Ectodermal cell (in vitro differentiated cells): Measurements from ENCODE around the gene SNORC.
"Not testable (repeated sequence)": the region's sequence is repeated elsewhere in the genome, so short reads cannot be mapped to it uniquely, and the experiment has no call there.

Experiments
- H3K27ac ChIP-seq: 2 replicates; pipeline ENCODE4 v1.7.0; 2013; ENCODE audit warnings: mild to moderate bottlenecking, low read depth, low read length; ENCODE audit not compliant: insufficient read depth, poor library complexity, severe bottlenecking
- H3K27me3 ChIP-seq: 2 replicates; pipeline ENCODE4 v1.7.0; 2013; ENCODE audit warnings: mild to moderate bottlenecking, low read length; ENCODE audit not compliant: insufficient read depth, control insufficient read depth, poor library complexity, severe bottlenecking
- H3K36me3 ChIP-seq: one replicate; pipeline ENCODE4 v1.7.0; 2013; ENCODE audit warnings: low read length; ENCODE audit not compliant: control insufficient read depth, insufficient read depth
- H3K4me1 ChIP-seq: one replicate; pipeline ENCODE4 v1.7.0; 2013; ENCODE audit warnings: low read length; ENCODE audit not compliant: control insufficient read depth, insufficient read depth
- H3K4me3 ChIP-seq: 2 replicates; pipeline ENCODE4 v1.7.0; 2013; ENCODE audit warnings: low read depth, low read length, control low read depth; ENCODE audit not compliant: insufficient read depth
- H3K9me3 ChIP-seq: 2 replicates; pipeline ENCODE4 v1.7.0; 2013; ENCODE audit warnings: mild to moderate bottlenecking, low read length, moderate library complexity; ENCODE audit not compliant: control insufficient read depth
- WGBS, 2 experiments: methylation state at CpG; one replicate each; pipeline ENCODE4 v1.1.7; 2013; ENCODE audit warnings: missing lambda C conversion rate in 2 of 2; 5-methylcytosine and 5-hydroxymethylcytosine counted together

SNORC gene

DNA sequence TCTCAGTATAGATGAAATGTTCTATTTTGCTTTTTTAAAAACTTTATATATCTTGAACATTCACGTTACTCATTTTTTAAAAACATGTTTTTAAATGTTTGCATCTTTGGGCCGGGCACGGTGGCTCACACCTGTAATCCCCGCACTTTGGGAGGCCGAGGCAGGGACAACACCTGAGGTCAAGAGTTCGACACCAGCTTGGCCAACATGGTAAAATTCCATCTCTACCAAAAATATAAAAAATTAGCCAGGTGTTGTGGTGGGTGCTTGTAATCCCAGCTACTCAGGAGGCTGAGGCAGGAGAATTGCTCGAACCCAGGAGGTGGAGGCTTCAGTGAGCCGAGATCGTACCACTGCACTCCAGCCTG, 37.6 kb downstream of the SNORC start:
- H3K4me1 ChIP-seq, H3K27ac ChIP-seq, H3K36me3 ChIP-seq, H3K9me3 ChIP-seq, H3K27me3 ChIP-seq, H3K4me3 ChIP-seq: not testable (repeated sequence)
- 94 to 95% methylated on average over 8 to 9 of the region's 9 CpGs for WGBS, 2 experiments

DNA sequence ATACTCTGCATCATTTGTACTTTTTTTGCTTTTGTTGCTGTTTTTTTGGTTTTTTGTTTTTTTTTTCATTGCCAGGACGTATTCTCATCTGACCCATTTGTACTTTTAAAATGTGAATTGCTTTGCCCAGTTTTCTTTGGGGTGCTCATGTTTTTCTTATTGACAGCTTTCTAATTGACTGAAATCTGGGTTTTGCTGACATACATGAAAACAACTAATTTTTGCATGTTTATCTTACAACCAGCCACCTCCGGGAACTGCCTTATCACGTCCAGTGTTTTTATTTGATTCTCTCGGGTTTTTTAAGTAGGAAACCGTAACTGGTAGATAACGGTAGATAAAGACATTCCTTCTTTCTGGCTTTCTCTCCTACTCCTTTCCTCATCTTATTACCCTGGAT, 38.6 kb downstream of the SNORC start:
- Histone ChIP-seq H3K4me3 (no peak overlapping the region), H3K27me3 (no peaks in the 10 kb centered on the region), H3K36me3 (no peaks in the 10 kb centered on the region), H3K27ac (no peak overlapping the region), H3K9me3 (no peaks in the 10 kb centered on the region), H3K4me1 (no peaks in the 10 kb centered on the region)
- 96% methylated on average over 6 of the region's 6 CpGs for WGBS, 2 experiments

DNA sequence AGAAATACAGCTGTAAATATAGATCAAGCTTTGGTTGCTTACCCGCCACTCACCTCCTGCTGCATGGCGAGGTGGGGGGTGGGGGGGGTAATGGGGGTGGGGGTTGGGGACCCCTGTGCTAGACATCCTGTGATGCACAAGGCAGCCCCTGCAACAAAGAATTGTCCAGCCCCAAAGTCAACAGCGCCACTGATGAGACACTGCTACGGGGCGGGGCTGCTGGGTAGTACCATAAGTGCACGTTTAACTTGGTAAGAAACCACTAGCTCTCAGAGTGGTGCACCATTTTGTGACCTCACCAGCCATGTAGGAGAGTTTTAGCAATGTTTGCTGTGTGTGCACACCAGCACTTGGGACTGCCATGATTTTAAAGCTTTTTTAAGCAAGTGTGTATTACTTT, 40.3 kb downstream of the SNORC start:
- WGBS, 2 experiments: 94 to 96% methylated on average over 4 of the region's 6 CpGs
- no peaks in the 10 kb centered on the region for H3K4me1 ChIP-seq
- no peaks in the 10 kb centered on the region for H3K36me3 ChIP-seq
- H3K27ac ChIP-seq: no peak overlapping the region
- no peak overlapping the region for H3K4me3 ChIP-seq
- no peaks in the 10 kb centered on the region for H3K27me3 ChIP-seq
- H3K9me3 ChIP-seq: no peaks in the 10 kb centered on the region

DNA sequence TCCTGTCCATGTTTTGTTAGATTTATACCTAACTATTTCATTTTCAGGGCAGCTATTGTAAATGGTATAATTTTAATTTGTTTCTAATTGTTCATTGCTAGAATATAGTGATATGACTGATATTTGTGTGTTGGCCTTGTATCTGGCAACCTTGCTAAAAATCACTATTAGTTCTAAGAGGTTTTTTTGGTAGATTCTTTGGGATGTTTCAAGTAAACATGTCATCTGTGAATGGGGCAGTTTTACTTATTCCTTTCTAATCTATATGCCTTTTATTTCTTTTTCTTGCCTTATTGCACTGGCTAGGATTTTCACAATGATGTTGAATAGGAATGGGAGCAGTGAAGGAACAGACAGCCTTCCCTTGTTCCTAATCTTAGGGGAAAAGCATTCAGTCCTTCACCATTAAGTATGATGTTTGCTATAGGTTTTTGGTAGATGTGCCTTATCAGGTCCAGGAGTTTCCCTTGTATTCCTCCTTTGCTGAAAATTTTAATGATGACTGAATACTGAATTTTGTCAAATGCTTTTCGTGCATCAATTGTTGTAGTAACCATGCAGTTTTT, 41.7 kb downstream of the SNORC start:
- H3K36me3 ChIP-seq: no peaks in the 10 kb centered on the region
- WGBS, 2 experiments: 57 to 58% methylated on average over 1 of the region's 1 CpG

DNA sequence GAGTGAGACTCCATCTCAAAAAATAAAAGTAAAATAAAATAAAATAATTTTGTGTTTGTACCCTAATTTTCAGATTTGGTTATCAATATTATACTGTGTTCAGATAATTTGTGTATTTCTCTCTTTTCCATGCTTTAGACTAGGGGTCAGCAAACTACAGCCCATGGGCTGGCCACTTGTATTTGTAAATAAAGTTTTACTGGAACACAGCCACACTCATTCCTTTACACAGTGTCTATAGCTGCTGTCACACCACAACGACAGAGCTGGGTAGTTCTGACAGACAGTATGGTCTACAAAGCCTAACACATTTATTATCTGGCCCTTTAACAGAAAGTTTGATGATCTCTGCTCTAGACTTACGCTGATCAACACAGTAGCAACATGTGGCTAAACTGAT, 43.8 kb downstream of the SNORC start:
- Histone ChIP-seq H3K4me3 (no peak overlapping the region), H3K27ac (no peak overlapping the region), H3K4me1 (no peaks in the 10 kb centered on the region), H3K36me3 (no peaks in the 10 kb centered on the region), H3K9me3 (no peaks in the 10 kb centered on the region), H3K27me3 (no peaks in the 10 kb centered on the region)
- 87 to 93% methylated on average over 2 of the region's 2 CpGs for WGBS, 2 experiments

More for the DNA sequence above, 41.7 kb downstream of the SNORC start:
- Histone ChIP-seq H3K27me3 (no peaks in the 10 kb centered on the region), H3K4me1 (no peaks in the 10 kb centered on the region), H3K27ac (no peak overlapping the region), H3K9me3 (no peaks in the 10 kb centered on the region), H3K4me3 (no peak overlapping the region)

DNA sequence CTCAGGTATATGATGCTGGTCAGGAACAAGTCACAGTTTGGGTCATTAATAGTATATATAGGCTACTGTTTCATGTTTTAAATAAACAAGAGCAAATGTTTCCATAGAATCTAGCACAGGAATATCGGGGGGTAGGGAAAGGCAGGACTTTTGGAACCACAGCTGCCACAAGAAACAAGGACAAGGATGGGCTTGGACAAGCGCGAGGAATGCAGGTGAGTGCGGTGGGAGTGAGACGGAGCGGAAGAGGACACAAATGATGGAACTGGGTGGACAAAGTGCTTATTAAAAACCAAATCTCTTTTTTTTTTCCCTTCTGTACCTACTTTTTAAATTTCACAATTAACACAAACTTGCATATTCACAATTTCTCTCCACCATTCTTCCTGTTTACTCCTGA, 49.1 kb downstream of the SNORC start:
- Histone ChIP-seq H3K4me3 (no peak overlapping the region), H3K36me3 (no peaks in the 10 kb centered on the region), H3K27ac (no peak overlapping the region), H3K27me3 (peaks cover 6% of the 10 kb centered on the region), H3K4me1 (no peaks in the 10 kb centered on the region), H3K9me3 (no peaks in the 10 kb centered on the region)
- WGBS, 2 experiments: 93 to 98% methylated on average over 6 of the region's 6 CpGs

DNA sequence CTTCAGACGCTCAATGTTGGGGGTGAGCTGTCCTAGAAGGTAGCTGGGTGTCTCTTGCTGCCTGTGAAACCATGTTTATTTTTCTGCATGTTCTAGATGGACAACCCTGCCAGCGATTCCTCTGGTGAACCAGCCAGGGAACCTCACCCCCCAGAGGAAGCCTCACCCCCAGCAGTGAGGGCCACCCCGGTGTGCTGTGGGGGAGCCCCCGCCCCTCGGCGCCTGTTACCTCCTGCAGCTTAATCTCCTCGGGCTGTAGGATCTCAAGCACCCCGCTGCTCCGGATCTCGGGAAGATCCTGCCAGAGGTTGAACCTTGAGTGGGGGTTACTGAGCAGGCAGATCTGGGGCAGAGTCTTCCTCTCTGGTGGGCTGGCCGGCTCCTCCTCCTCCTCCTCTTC, 50.0 kb downstream of the SNORC start:
- no peak overlapping the region for H3K27ac ChIP-seq
- peaks cover 15% of the 10 kb centered on the region for H3K27me3 ChIP-seq
- H3K9me3 ChIP-seq: no peaks in the 10 kb centered on the region
- 76 to 80% methylated on average over 11 of the region's 11 CpGs for whole genome bisulfite sequencing, 2 experiments
- H3K4me1 ChIP-seq: peaks cover 2% of the 10 kb centered on the region
- no peaks in the 10 kb centered on the region for H3K36me3 ChIP-seq
- no peak overlapping the region for H3K4me3 ChIP-seq

DNA sequence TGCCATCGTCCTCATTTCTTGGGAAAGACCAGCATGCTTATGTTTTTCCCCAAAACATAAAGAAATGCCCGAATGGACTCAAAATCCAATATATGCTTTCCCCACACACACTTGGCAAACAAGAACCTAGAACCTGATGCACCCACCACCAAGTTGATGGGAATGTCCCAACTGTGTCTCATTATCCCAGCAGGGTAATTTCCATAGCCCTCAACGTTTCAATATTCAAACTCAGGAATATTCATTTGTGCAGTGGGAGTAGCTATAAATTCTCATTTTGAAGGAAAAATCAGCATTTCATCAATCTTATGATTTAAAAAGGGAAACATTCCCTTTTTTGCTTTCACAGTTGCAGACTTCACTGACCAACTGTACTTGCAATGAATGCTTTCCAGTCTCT, 50.7 kb downstream of the SNORC start:
- no peak overlapping the region for H3K27ac ChIP-seq
- H3K4me3 ChIP-seq: no peak overlapping the region
- peaks cover 9% of the 10 kb centered on the region for H3K4me1 ChIP-seq
- WGBS, 2 experiments: 92 to 95% methylated on average over 2 to 3 of the region's 3 CpGs
- H3K27me3 ChIP-seq: peaks cover 22% of the 10 kb centered on the region
- no peaks in the 10 kb centered on the region for H3K9me3 ChIP-seq
- H3K36me3 ChIP-seq: no peaks in the 10 kb centered on the region

- Histone ChIP-seq H3K9me3 (no peaks in the 10 kb centered on the region), H3K4me1 (peaks cover 15% of the 10 kb centered on the region), H3K27me3 (peaks cover 57% of the 10 kb centered on the region), H3K36me3 (no peaks in the 10 kb centered on the region), H3K27ac (no peak overlapping the region), H3K4me3 (no peak overlapping the region)
Measured at GRCh38 chr2:232924433-232924832, 54.4 kb downstream of the SNORC start.

DNA sequence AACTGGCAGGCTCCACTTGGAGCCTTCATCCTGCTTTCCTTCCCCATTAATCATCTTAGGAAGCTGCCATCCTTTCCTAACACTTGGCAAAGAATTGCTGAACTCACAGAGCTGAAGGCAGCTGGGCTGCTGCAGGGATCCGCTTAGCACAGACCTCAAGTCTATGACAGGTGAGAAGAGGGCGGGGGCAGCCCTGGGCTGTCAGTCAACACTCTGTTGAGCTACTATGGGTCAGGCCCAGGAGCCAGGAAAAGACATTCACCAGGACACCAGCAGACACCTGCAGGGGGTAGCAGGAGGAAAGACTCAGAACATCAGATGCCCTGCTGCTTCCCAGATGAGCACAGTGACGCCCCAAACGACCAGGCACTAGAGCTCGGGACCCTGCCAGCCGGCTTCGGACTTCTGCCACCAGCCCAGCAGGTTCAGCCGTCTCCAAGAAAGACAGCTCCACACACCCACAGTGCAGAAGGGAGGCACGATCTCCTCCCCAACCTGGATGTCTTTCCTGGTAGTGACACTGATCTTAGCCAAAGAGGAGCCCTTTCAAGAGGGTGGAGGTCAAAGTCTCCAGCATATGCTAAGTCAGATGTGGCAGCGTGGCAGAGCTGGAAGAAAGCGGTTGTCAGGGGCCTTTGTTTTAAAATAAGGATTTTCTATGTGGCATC, 55.2 kb downstream of the SNORC start:
- Histone ChIP-seq H3K4me1 (peaks cover 15% of the 10 kb centered on the region), H3K27ac (no peak overlapping the region), H3K9me3 (no peaks in the 10 kb centered on the region), H3K36me3 (no peaks in the 10 kb centered on the region), H3K27me3 (peaks cover 66% of the 10 kb centered on the region), H3K4me3 (peak overlapping the region; percentile 4)
- WGBS, 2 experiments: 19 to 24% methylated on average over 10 to 11 of the region's 11 CpGs

DNA sequence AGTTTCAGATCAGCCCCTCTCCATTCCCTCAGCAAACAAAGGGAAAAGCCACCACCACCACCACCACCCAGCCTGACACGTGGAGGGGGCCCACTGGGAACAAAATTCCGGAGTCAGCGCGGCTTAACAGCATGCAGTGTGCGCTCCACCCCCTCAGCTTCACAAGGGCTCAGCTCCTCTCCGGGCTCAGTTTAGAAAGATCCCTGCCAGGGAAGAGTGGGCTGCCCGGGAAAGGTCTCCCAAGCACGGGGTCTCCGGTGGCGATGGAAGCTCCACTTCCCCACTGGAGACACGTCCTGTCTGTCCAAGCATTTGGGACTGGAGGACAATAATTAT, 55.7 kb downstream of the SNORC start:
- H3K4me1 ChIP-seq: peaks cover 15% of the 10 kb centered on the region
- WGBS, 2 experiments: 28 to 33% methylated on average over 10 to 11 of the region's 11 CpGs
- no peak overlapping the region for H3K27ac ChIP-seq
- no peaks in the 10 kb centered on the region for H3K36me3 ChIP-seq
- peaks cover 71% of the 10 kb centered on the region for H3K27me3 ChIP-seq
- H3K4me3 ChIP-seq: no peak overlapping the region
- H3K9me3 ChIP-seq: no peaks in the 10 kb centered on the region
